Testis (tissue), 2 donors: ENCODE data around the gene PKHD1.

Experiments used
- POLR2A ChIP-seq: fragments of 450-650 bp; IDR thresholded peaks from one replicate; pipeline ENCODE4 v1.6.1; 2017; ENCODE audit warnings: antibody characterized with exemption, mild to moderate bottlenecking, moderate library complexity
- TF ChIP-seq, protein P1 (sequence below), 3 experiments: fragments of 450-650 bp in 2 of 3; fragments of 200-600 bp in 1 of 3; sonication (generic) in 1 of 3; IDR thresholded peaks; one replicate each; pipeline ENCODE4 v1.5.1; 2016 to 2019; ENCODE audit warnings: antibody characterized with exemption in 3 of 3, mild to moderate bottlenecking in 2 of 3, moderate library complexity in 1 of 3

DNA sequence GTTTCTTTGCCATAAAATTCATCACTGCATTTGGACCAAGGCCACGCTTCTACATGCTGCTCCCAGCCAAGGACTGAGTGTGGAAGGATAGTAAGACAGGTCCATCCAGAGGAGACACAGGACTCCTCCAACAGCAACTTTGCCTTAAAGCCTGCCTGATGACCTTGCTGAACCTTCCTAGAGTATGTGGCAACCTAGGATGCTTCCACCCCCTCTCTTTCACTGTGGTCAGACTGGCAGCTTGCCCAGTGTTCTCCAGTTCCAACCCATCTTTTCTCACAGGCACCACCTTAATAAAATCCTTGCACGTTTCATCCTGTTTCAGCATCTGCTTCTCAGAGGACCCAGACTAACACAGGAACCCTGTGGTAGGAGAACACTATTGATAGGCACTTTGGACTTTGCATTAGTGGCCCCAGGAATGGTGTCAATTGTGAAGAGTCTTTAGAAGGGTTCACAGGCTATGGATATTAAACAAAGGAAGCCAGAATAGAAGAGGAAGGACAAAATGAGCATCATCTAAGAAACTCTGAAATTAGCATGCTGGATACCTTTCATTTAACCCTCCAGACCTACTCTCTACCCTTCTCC, 2.4 kb upstream of the PKHD1 start:
- TF ChIP-seq, protein P1, sequence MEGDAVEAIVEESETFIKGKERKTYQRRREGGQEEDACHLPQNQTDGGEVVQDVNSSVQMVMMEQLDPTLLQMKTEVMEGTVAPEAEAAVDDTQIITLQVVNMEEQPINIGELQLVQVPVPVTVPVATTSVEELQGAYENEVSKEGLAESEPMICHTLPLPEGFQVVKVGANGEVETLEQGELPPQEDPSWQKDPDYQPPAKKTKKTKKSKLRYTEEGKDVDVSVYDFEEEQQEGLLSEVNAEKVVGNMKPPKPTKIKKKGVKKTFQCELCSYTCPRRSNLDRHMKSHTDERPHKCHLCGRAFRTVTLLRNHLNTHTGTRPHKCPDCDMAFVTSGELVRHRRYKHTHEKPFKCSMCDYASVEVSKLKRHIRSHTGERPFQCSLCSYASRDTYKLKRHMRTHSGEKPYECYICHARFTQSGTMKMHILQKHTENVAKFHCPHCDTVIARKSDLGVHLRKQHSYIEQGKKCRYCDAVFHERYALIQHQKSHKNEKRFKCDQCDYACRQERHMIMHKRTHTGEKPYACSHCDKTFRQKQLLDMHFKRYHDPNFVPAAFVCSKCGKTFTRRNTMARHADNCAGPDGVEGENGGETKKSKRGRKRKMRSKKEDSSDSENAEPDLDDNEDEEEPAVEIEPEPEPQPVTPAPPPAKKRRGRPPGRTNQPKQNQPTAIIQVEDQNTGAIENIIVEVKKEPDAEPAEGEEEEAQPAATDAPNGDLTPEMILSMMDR (IDR thresholded peaks at IDR 0.05), result no peak
- TF ChIP-seq POLR2A, result no peak
